Upper lobe of left lung (tissue), 6 donors: ENCODE data around the gene SART1. TPM values are rescaled to one million over a fixed set of nuclear protein-coding genes. Genes with fewer than 3 reads are reported as not detected.

Source experiments
- ATAC-seq, 2 donors: fragments of 200-7000 bp; cut with Tn5 transposase; one replicate each; pipeline ENCODE4 v1.9.1; 2022; ENCODE audit warnings: mild to moderate bottlenecking in 2 of 2, moderate library complexity in 2 of 2; ENCODE audit not compliant: low FRiP score in 2 of 2
- DNase-seq, 2 donors: peaks; one replicate each; pipeline ENCODE4 v3.0.0-alpha.2; 2019 to 2020
- H3K27ac ChIP-seq, 4 donors: fragments of 200-600 bp; sonication (generic); one replicate each; pipeline ENCODE4 v1.5.1; 2016 to 2019
- H3K27me3 ChIP-seq, 4 donors: fragments of 200-600 bp; sonication (generic); one replicate each; pipeline ENCODE4 v1.5.1; 2017 to 2019
- H3K36me3 ChIP-seq, 4 donors: fragments of 200-600 bp; sonication (generic); one replicate each; pipeline ENCODE4 v1.5.1; 2016 to 2019
- H3K4me1 ChIP-seq, 4 donors: fragments of 200-600 bp; sonication (generic); one replicate each; pipeline ENCODE4 v1.5.1; 2018 to 2019
- H3K4me3 ChIP-seq, 4 donors: fragments of 200-600 bp; sonication (generic); one replicate each; pipeline ENCODE4 v1.5.1; 2017 to 2019; ENCODE audit warnings: mild to moderate bottlenecking in 2 of 4, moderate library complexity in 1 of 4
- H3K9me3 ChIP-seq, 4 donors: fragments of 200-600 bp; sonication (generic); one replicate each; pipeline ENCODE4 v1.5.1; 2018 to 2019
- EP300 ChIP-seq, 4 donors: sonication (generic); formaldehyde crosslinking; IDR thresholded peaks; one replicate each; pipeline ENCODE4 v1.5.1; 2017; ENCODE audit warnings: antibody characterized with exemption in 4 of 4, control low read depth in 2 of 4
- POLR2A ChIP-seq, 4 donors: fragments of 450-650 bp; IDR thresholded peaks; one replicate each; pipeline ENCODE4 v1.5.1; 2016 to 2017; ENCODE audit warnings: antibody characterized with exemption in 4 of 4, mild to moderate bottlenecking in 2 of 4
- POLR2AphosphoS5 ChIP-seq, 2 donors: sonication (generic); formaldehyde crosslinking; IDR thresholded peaks; one replicate each; pipeline ENCODE4 v1.5.1; 2017; ENCODE audit warnings: antibody characterized with exemption in 2 of 2
- WGBS, 2 donors: methylation state at CpG; one replicate each; pipeline ENCODE4 v1.1.5; 2017 to 2018; 5-methylcytosine and 5-hydroxymethylcytosine counted together
- total RNA-seq, 6 donors: library from RNA; depleted of rRNA in 4 of 6; stranded (reverse); fragments of >200 nt in 4 of 6; gene quantifications; one replicate each; pipeline versions ENCODE4 v1.1.0 to v1.2.1, GENCODE V29; 2016 to 2021
- TF ChIP-seq, protein P1 (sequence below), 6 experiments: fragments of 450-650 bp in 4 of 6; fragments of 200-600 bp in 2 of 6; sonication (generic) in 2 of 6; IDR thresholded peaks; one replicate each; pipeline ENCODE4 v1.5.1; 2016 to 2019; ENCODE audit warnings: antibody characterized with exemption in 6 of 6
- donor health status: DM: no; HTN: no; CAD: no; lungs with moderate emphysema.
- donor health status: DM: no; HTN: yes; CAD: no; lungs with severe emphysema.

Gene SART1
- total RNA-seq, 6 donors from 2014 or later = 44.4 to 201 (median 71.4) TPM

DNA sequence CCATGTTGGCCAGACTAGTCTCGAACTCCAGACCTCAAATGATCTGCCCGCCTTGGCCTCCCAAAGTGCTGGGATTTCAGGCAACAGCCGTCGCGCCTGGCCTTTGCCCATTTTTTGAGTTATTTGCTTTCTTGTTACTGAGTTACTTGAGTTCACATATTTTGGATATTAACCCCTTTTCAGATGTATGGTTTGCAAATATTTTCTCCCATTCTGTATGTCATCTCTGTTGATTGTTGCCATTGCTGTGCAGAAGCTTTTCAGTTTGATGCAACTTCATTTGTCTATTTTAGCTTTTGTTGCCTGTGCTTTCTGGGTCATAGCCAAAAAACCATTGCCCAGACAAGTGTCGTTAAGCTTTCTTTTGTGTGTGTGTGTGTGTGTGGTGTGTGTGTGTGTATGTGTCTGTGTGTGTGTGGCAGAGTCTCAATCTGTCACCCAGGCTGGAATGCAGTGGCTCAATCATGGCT lies 9.4 kb upstream of the SART1 start:
- Histone ChIP-seq H3K4me3 (no peak overlapping the region), H3K4me1 (no peaks in the 10 kb centered on the region), H3K9me3 (no peaks in the 10 kb centered on the region), H3K36me3 (no peaks in the 10 kb centered on the region), H3K27ac (no peak overlapping the region), H3K27me3 (no peaks in the 10 kb centered on the region)
- DNase-seq (no peak), ATAC-seq (no peak)
- WGBS, 2 donors = 59 to 60% methylated on average over 6 of the region's 6 CpGs
- no peak for TF ChIP-seq POLR2A (IDR thresholded peaks at IDR 0.05)

GRCh38 chr11:65953471-65953870 lies 8.1 kb upstream of the SART1 start:
- H3K27ac ChIP-seq = no peak overlapping the region
- WGBS, 2 donors = 89 to 93% methylated on average over 16 to 18 of the region's 20 CpGs
- H3K4me3 ChIP-seq = no peak overlapping the region
- ATAC-seq = peak in 1 of 2 donors; percentile 32
- no peaks in the 10 kb centered on the region for H3K4me1 ChIP-seq
- no peaks in the 10 kb centered on the region for H3K27me3 ChIP-seq
- TF ChIP-seq POLR2A (IDR thresholded peaks at IDR 0.05) = no peak
- TF ChIP-seq POLR2AphosphoS5 (IDR thresholded peaks at IDR 0.05) = no peak
- TF ChIP-seq, protein P1, sequence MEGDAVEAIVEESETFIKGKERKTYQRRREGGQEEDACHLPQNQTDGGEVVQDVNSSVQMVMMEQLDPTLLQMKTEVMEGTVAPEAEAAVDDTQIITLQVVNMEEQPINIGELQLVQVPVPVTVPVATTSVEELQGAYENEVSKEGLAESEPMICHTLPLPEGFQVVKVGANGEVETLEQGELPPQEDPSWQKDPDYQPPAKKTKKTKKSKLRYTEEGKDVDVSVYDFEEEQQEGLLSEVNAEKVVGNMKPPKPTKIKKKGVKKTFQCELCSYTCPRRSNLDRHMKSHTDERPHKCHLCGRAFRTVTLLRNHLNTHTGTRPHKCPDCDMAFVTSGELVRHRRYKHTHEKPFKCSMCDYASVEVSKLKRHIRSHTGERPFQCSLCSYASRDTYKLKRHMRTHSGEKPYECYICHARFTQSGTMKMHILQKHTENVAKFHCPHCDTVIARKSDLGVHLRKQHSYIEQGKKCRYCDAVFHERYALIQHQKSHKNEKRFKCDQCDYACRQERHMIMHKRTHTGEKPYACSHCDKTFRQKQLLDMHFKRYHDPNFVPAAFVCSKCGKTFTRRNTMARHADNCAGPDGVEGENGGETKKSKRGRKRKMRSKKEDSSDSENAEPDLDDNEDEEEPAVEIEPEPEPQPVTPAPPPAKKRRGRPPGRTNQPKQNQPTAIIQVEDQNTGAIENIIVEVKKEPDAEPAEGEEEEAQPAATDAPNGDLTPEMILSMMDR (IDR thresholded peaks at IDR 0.05) = no peak
- no peak for TF ChIP-seq EP300 (IDR thresholded peaks at IDR 0.05)
- H3K9me3 ChIP-seq = no peaks in the 10 kb centered on the region
- no peak for DNase-seq
- H3K36me3 ChIP-seq = no peaks in the 10 kb centered on the region

- Histone ChIP-seq H3K27me3 (no peaks in the 10 kb centered on the region), H3K4me1 (no peaks in the 10 kb centered on the region), H3K27ac (no peak overlapping the region), H3K4me3 (no peak overlapping the region), H3K9me3 (no peaks in the 10 kb centered on the region), H3K36me3 (no peaks in the 10 kb centered on the region)
- 77 to 85% methylated on average over 8 of the region's 8 CpGs for WGBS, 2 donors
- DNase-seq (no peak), ATAC-seq (no peak)
- no peak for TF ChIP-seq POLR2AphosphoS5 (IDR thresholded peaks at IDR 0.05)
- no peak for TF ChIP-seq POLR2A (IDR thresholded peaks at IDR 0.05)
- TF ChIP-seq EP300 (IDR thresholded peaks at IDR 0.05) = no peak
- TF ChIP-seq, protein P1 (IDR thresholded peaks at IDR 0.05) = no peak
These were observed 6.8 kb upstream of the SART1 start for GRCh38 chr11:65954771-65955170.

DNA sequence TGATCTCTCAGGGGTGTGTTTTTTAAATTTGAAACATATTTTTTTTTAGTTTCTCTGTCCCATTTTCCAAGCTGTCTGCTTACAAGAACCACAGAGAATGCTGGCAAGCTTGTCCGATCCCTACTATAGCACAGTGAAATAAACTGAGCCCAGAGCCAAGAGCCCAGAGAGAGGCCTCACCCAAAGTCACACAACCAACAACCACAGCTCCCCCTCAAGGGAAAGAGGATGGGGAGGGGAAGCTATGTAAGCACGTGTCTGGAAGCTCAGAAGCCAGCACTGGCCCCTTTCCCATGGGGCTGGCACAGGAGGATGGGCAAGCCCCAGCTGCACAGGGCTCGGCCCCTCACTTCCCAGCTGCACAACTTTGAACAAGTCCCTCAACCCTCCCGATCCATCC lies 3.2 kb upstream of the SART1 start:
- Histone ChIP-seq H3K27ac (no peak overlapping the region), H3K27me3 (no peaks in the 10 kb centered on the region), H3K4me3 (no peak overlapping the region), H3K9me3 (no peaks in the 10 kb centered on the region), H3K4me1 (peaks cover 13 to 23% (median 17%) of the 10 kb centered on the region in 4 donors), H3K36me3 (no peaks in the 10 kb centered on the region)
- ATAC-seq (no peak), DNase-seq (no peak)
- WGBS, 2 donors = 71% methylated on average over 4 of the region's 4 CpGs
- TF ChIP-seq, protein P1 (IDR thresholded peaks at IDR 0.05) = no peak
- TF ChIP-seq POLR2AphosphoS5 (IDR thresholded peaks at IDR 0.05) (no peak), EP300 (IDR thresholded peaks at IDR 0.05) (no peak), POLR2A (IDR thresholded peaks at IDR 0.05) (no peak)

- DNase-seq (no peak), ATAC-seq (no peak)
- H3K4me1 ChIP-seq = peaks cover 19 to 29% (median 23%) of the 10 kb centered on the region in 4 donors
- H3K4me3 ChIP-seq = no peak overlapping the region
- H3K36me3 ChIP-seq = peaks cover 0 to 3% (median 1%) of the 10 kb centered on the region in 4 donors
- H3K9me3 ChIP-seq = no peaks in the 10 kb centered on the region
- no peaks in the 10 kb centered on the region for H3K27me3 ChIP-seq
- 79 to 82% methylated on average over 17 of the region's 17 CpGs for WGBS, 2 donors
- TF ChIP-seq POLR2AphosphoS5 (IDR thresholded peaks at IDR 0.05) (no peak), POLR2A (IDR thresholded peaks at IDR 0.05) (no peak), EP300 (IDR thresholded peaks at IDR 0.05) (no peak)
- TF ChIP-seq, protein P1 (IDR thresholded peaks at IDR 0.05) = no peak
- H3K27ac ChIP-seq = no peak overlapping the region
These were observed 2.6 kb upstream of the SART1 start for GRCh38 chr11:65958774-65959420.
